SK-N-SH treated with all-trans-retinoic acid at 6 μM for 48 hours (cell line): ENCODE results near the gene LILRB1.

ENCODE experiments used
- ARNTL ChIP-seq: fragments of 450-650 bp; formaldehyde crosslinking; IDR thresholded peaks from 2 replicates; pipeline ENCODE4 v1.5.0; 2020; ENCODE audit warnings: low read depth, mild to moderate bottlenecking, moderate library complexity, borderline replicate concordance
- ESRRG ChIP-seq: fragments of 250-450 bp; sonication (Bioruptor Pico); IDR thresholded peaks from 2 replicates; pipeline ENCODE4 v1.6.1; 2021; ENCODE audit warnings: mild to moderate bottlenecking
- ISL1 ChIP-seq: fragments of 250-450 bp; sonication (Bioruptor Pico); IDR thresholded peaks from 2 replicates; pipeline ENCODE4 v2.1.2; 2022; ENCODE audit warnings: mild to moderate bottlenecking, moderate library complexity
- OSR1 ChIP-seq: fragments of 250-450 bp; sonication (Bioruptor Pico); IDR thresholded peaks from 2 replicates; pipeline ENCODE4 v1.8.0; 2022; ENCODE audit warnings: moderate library complexity, mild to moderate bottlenecking, inconsistent platforms
- TCF4 ChIP-seq: fragments of 250-450 bp; sonication (Bioruptor Pico); IDR thresholded peaks from 2 replicates; pipeline ENCODE4 v1.8.0; 2021; ENCODE audit warnings: mild to moderate bottlenecking, moderate library complexity, borderline replicate concordance
- TOX ChIP-seq: fragments of 250-450 bp; sonication (Bioruptor Pico); IDR thresholded peaks from 2 replicates; pipeline ENCODE4 v1.8.0; 2021; ENCODE audit warnings: mild to moderate bottlenecking, moderate library complexity, borderline replicate concordance
- ZC3H10 ChIP-seq: fragments of 250-450 bp; sonication (Bioruptor Pico); IDR thresholded peaks from 2 replicates; pipeline ENCODE4 v1.5.1; 2021; ENCODE audit warnings: mild to moderate bottlenecking, moderate library complexity
- ZFP3 ChIP-seq: fragments of 250-450 bp; sonication (Bioruptor Pico); IDR thresholded peaks from 2 replicates; pipeline ENCODE4 v1.5.0; 2020; ENCODE audit warnings: mild to moderate bottlenecking, moderate library complexity
- ZNF565 ChIP-seq: fragments of 450-650 bp; formaldehyde crosslinking; conservative IDR thresholded peaks from 2 replicates; pipeline ENCODE4 v1.5.0; 2020; ENCODE audit warnings: low read depth, mild to moderate bottlenecking, moderate library complexity
- ZNF70 ChIP-seq: fragments of 450-650 bp; formaldehyde crosslinking; IDR thresholded peaks from 2 replicates; pipeline ENCODE4 v1.5.0; 2020; ENCODE audit warnings: mild to moderate bottlenecking, moderate library complexity
- TF ChIP-seq, protein P1 (sequence below): fragments of 250-450 bp; sonication (Bioruptor Pico); IDR thresholded peaks from 2 replicates; pipeline ENCODE4 v1.8.0; 2020; ENCODE audit warnings: mild to moderate bottlenecking, moderate library complexity, borderline replicate concordance
- TF ChIP-seq, protein P2 (sequence below): fragments of 250-450 bp; sonication (Bioruptor Pico); IDR thresholded peaks from 2 replicates; pipeline ENCODE4 v1.5.1; 2020; ENCODE audit warnings: low read depth, mild to moderate bottlenecking, moderate library complexity
- TF ChIP-seq, protein P3 (sequence below): fragments of 250-450 bp; sonication (Bioruptor Pico); IDR thresholded peaks from 2 replicates; pipeline ENCODE4 v1.5.1; 2021; ENCODE audit warnings: mild to moderate bottlenecking, moderate library complexity

DNA sequence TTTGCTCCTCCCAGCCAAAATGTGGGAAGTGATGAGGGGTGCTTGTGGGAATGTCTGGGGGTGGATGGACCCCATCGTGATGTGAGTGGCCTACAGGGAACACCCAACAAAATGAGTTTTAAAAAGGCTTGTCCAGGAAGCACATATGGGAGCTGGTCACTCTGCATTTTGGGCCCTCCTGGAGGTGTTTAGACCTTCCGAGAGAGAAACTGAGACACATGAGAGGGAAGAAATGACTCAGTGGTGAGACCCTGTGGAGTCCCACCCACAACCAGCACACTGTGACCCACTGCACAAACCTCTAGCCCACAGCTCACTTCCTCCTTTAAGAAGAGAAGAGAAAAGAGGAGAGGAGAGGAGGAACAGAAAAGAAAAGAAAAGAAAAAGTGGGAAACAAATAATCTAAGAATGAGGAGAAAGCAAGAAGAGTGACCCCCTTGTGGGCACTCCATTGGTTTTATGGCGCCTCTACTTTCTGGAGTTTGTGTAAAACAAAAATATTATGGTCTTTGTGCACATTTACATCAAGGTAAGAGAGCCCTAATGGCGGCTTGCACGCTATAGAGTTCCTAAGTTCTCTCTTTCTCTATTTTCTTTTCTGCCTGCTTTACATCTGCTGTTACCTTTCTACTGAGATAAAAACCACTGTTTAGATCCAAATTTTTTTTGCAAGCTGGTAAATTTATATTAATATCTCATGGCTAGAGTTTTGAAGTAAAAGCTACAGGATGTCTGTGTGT, 13.3 kb upstream of the LILRB1 start:
- no peak for TF ChIP-seq ESRRG (CRISPR knock-in tag)
- TF ChIP-seq ZNF565 (CRISPR knock-in tag) = no peak
- TF ChIP-seq, protein P1, sequence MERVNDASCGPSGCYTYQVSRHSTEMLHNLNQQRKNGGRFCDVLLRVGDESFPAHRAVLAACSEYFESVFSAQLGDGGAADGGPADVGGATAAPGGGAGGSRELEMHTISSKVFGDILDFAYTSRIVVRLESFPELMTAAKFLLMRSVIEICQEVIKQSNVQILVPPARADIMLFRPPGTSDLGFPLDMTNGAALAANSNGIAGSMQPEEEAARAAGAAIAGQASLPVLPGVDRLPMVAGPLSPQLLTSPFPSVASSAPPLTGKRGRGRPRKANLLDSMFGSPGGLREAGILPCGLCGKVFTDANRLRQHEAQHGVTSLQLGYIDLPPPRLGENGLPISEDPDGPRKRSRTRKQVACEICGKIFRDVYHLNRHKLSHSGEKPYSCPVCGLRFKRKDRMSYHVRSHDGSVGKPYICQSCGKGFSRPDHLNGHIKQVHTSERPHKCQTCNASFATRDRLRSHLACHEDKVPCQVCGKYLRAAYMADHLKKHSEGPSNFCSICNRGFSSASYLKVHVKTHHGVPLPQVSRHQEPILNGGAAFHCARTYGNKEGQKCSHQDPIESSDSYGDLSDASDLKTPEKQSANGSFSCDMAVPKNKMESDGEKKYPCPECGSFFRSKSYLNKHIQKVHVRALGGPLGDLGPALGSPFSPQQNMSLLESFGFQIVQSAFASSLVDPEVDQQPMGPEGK (CRISPR knock-in tag) = no peak
- TF ChIP-seq TOX (CRISPR knock-in tag) = no peak
- no peak for TF ChIP-seq ZFP3 (CRISPR knock-in tag)
- TF ChIP-seq, protein P2, sequence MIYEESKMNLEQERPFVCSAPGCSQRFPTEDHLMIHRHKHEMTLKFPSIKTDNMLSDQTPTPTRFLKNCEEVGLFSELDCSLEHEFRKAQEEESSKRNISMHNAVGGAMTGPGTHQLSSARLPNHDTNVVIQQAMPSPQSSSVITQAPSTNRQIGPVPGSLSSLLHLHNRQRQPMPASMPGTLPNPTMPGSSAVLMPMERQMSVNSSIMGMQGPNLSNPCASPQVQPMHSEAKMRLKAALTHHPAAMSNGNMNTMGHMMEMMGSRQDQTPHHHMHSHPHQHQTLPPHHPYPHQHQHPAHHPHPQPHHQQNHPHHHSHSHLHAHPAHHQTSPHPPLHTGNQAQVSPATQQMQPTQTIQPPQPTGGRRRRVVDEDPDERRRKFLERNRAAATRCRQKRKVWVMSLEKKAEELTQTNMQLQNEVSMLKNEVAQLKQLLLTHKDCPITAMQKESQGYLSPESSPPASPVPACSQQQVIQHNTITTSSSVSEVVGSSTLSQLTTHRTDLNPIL (CRISPR knock-in tag) = no peak
- TF ChIP-seq, protein P3, sequence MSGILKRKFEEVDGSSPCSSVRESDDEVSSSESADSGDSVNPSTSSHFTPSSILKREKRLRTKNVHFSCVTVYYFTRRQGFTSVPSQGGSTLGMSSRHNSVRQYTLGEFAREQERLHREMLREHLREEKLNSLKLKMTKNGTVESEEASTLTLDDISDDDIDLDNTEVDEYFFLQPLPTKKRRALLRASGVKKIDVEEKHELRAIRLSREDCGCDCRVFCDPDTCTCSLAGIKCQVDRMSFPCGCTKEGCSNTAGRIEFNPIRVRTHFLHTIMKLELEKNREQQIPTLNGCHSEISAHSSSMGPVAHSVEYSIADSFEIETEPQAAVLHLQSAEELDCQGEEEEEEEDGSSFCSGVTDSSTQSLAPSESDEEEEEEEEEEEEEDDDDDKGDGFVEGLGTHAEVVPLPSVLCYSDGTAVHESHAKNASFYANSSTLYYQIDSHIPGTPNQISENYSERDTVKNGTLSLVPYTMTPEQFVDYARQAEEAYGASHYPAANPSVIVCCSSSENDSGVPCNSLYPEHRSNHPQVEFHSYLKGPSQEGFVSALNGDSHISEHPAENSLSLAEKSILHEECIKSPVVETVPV (CRISPR knock-in tag) = no peak
- no peak for TF ChIP-seq TCF4 (CRISPR knock-in tag)
- TF ChIP-seq ZNF70 (CRISPR knock-in tag) = no peak
- TF ChIP-seq ARNTL = no peak
- no peak for TF ChIP-seq OSR1
- TF ChIP-seq ZC3H10 = no peak
- no peak for TF ChIP-seq ISL1
